Right renal cortex interstitium (tissue), 3 donors: ENCODE data around the gene GREB1. TPM values are rescaled to one million over a fixed set of nuclear protein-coding genes. Genes with fewer than 3 reads are reported as not detected.

Experiments used
- DNase-seq, 3 donors: peaks; one replicate each; pipeline ENCODE4 v3.0.0-alpha.2; 2013; ENCODE audit warnings: low read depth in 3 of 3, low spot score in 2 of 3
- polyA plus RNA-seq, 3 donors: library from polyadenylated mRNA; unstranded; fragments of 120-200 nt; gene quantifications; one replicate each; pipeline ENCODE4 v1.2.1, GENCODE V29; 2013; ENCODE audit not compliant: insufficient read length in 3 of 3

GREB1 gene
- polyA plus RNA-seq, 3 donors, result 10.8 to 11.0 (median 10.8) TPM

GRCh38 chr2:11678306-11678960, 144.6 kb downstream of the GREB1 start:
- DNase-seq, result no peak

- DNase-seq, result no peak
These were observed 145.2 kb downstream of the GREB1 start for GRCh38 chr2:11679016-11679415.

- DNase-seq, result no peak
These were observed 145.8 kb downstream of the GREB1 start for GRCh38 chr2:11679486-11680181.

- DNase-seq, result no peak
These were observed 146.5 kb downstream of the GREB1 start for GRCh38 chr2:11680182-11680900.

GRCh38 chr2:11680901-11681721, 147.3 kb downstream of the GREB1 start:
- no peak for DNase-seq

- no peak for DNase-seq
These were observed 148.1 kb downstream of the GREB1 start for GRCh38 chr2:11681722-11682589.

GRCh38 chr2:11682590-11682915, 148.7 kb downstream of the GREB1 start:
- DNase-seq, result no peak

- no peak for DNase-seq
These were observed 149.6 kb downstream of the GREB1 start for GRCh38 chr2:11683476-11683875.

- no peak for DNase-seq
These were observed 150.1 kb downstream of the GREB1 start for GRCh38 chr2:11683966-11684365.

GRCh38 chr2:11684894-11685460, 151.1 kb downstream of the GREB1 start:
- no peak for DNase-seq

GRCh38 chr2:11685906-11686470, 152.1 kb downstream of the GREB1 start:
- no peak for DNase-seq

- DNase-seq, result no peak
These were observed 153.9 kb downstream of the GREB1 start for GRCh38 chr2:11687736-11688135.

GRCh38 chr2:11688222-11689069, 154.6 kb downstream of the GREB1 start:
- DNase-seq, result peak; percentile 53 to 63 (median 58)

- no peak for DNase-seq
These were observed 157.3 kb downstream of the GREB1 start for GRCh38 chr2:11691076-11691660.
